Esophagus muscularis mucosa (tissue), 4 donors: Measurements from ENCODE around the gene IQCH. TPM values are rescaled to one million over a fixed set of nuclear protein-coding genes. Genes with fewer than 3 reads are reported as not detected.

Source experiments
- DNase-seq: peaks from one replicate; pipeline ENCODE4 v3.0.0-alpha.2; 2017; ENCODE audit errors: extremely low spot score
- H3K27ac ChIP-seq, 4 donors: fragments of 200-600 bp; sonication (generic); replicated peaks in 1 of 4; 1 replicate in 3 of 4; 2 replicates in 1 of 4; pipeline ENCODE4 v1.5.1; 2016 to 2019; ENCODE audit warnings: mild to moderate bottlenecking in 1 of 4
- H3K27me3 ChIP-seq, 4 donors: fragments of 200-600 bp; sonication (generic); one replicate each; pipeline versions ENCODE4 v1.5.1 to v1.6.0; 2016 to 2019
- H3K36me3 ChIP-seq, 4 donors: fragments of 200-600 bp; sonication (generic); one replicate each; pipeline ENCODE4 v1.5.1; 2016 to 2019
- H3K4me1 ChIP-seq, 4 donors: fragments of 200-600 bp; sonication (generic); one replicate each; pipeline ENCODE4 v1.5.1; 2016 to 2019
- H3K4me3 ChIP-seq, 4 donors: fragments of 200-600 bp; sonication (generic); 1 replicate in 2 of 4; 2 replicates in 2 of 4; pipeline ENCODE4 v1.5.1; 2016 to 2019; ENCODE audit warnings: mild to moderate bottlenecking in 4 of 4, moderate library complexity in 1 of 4
- H3K9me3 ChIP-seq, 4 donors: fragments of 200-600 bp; sonication (generic); 1 replicate in 3 of 4; 2 replicates in 1 of 4; pipeline ENCODE4 v1.5.1; 2016 to 2019
- EP300 ChIP-seq: sonication (generic); formaldehyde crosslinking; IDR thresholded peaks from one replicate; pipeline ENCODE4 v1.6.1; 2017; ENCODE audit warnings: antibody characterized with exemption
- POLR2A ChIP-seq: fragments of 450-650 bp; IDR thresholded peaks from one replicate; pipeline ENCODE4 v1.6.1; 2017; ENCODE audit warnings: antibody characterized with exemption, moderate library complexity, mild to moderate bottlenecking, low read depth
- POLR2AphosphoS5 ChIP-seq, 2 donors: sonication (generic); formaldehyde crosslinking; IDR thresholded peaks; one replicate each; pipeline ENCODE4 v1.6.1; 2017; ENCODE audit warnings: antibody characterized with exemption in 2 of 2
- WGBS: methylation state at CpG from one replicate; pipeline ENCODE4 v1.1.5; 2018; 5-methylcytosine and 5-hydroxymethylcytosine counted together
- intact Hi-C: fragments of 100-400 bp; cut with DNase I; formaldehyde crosslinking; loops from one replicate; pipeline ENCODE4 v1.15.1; 2023
- total RNA-seq, 4 donors: library from RNA; depleted of rRNA; stranded (reverse); fragments of >200 nt; gene quantifications; one replicate each; pipeline versions ENCODE4 v1.1.0 to v1.2.1, GENCODE V29; 2016
- TF ChIP-seq, protein P1 (sequence below), 3 experiments: fragments of 200-600 bp in 2 of 3; fragments of 450-650 bp in 1 of 3; sonication (generic) in 2 of 3; IDR thresholded peaks; one replicate each; pipeline ENCODE4 v1.5.1; 2017 to 2019; ENCODE audit warnings: antibody characterized with exemption in 3 of 3, mild to moderate bottlenecking in 2 of 3, moderate library complexity in 1 of 3

Gene IQCH
- total RNA-seq, 4 donors from 2014 or later: 0.58 to 2.4 (median 1.2) TPM

DNA sequence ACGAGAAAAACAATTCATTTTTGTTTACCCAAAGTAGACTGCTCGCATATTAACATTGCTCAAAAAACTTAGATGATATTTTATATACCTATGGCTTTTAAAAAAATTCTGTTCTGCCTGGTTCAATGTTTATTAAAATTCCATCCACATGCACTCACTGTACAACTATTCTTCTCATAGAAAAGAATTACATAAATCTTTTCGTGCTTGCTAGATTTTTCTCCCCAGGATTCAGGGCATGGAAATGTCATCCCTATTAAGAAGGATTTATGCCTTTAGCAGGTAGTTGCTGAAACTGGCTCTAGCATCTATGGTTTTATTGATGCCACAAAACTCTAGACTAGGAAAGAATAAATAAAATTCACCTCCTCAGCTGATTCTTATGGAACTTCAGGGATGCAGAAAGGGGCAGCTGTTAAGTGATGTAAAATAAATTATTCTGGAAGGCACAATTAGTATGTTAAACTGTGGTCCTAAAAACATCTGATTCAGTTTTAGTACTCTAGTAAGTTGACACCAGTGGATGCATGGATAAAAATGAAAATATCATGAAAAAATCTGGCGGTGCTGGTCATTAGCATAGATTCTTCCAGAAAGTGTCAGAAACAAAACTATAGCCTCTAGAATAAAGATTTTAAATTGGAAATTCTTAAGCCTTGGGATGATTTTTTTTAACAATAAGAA is 41.8 kb upstream of the IQCH start:
- intact Hi-C loops: no loop called here
- WGBS: 71% methylated on average over 4 of the region's 4 CpGs
- no peaks in the 10 kb centered on the region for H3K27me3 ChIP-seq

DNA sequence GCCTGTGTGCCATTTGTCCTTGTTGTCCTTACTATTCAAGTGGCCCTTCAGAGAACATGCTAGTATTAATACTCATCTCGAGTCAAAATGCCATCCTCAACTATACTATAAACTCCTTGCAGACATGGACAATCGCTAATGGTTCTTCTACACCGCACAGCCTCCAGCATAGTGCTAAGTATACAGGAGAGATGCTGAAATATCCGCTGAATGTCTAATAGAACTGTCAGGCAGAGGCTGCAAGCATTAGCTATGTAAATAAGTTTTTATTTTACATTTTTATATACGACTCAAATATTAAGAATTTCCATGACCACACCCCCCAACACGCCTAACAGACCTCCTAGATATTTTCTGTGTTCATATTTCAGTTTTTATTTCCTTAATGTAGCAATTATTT is 39.5 kb upstream of the IQCH start:
- H3K36me3 ChIP-seq: no peaks in the 10 kb centered on the region
- no peak overlapping the region for H3K27ac ChIP-seq
- H3K4me3 ChIP-seq: no peak overlapping the region
- peaks cover 0 to 5% (median 4%) of the 10 kb centered on the region in 4 donors for H3K4me1 ChIP-seq
- WGBS: 86% methylated on average over 6 of the region's 6 CpGs
- no peaks in the 10 kb centered on the region for H3K27me3 ChIP-seq
- DNase-seq: no peak
- TF ChIP-seq, protein P1, sequence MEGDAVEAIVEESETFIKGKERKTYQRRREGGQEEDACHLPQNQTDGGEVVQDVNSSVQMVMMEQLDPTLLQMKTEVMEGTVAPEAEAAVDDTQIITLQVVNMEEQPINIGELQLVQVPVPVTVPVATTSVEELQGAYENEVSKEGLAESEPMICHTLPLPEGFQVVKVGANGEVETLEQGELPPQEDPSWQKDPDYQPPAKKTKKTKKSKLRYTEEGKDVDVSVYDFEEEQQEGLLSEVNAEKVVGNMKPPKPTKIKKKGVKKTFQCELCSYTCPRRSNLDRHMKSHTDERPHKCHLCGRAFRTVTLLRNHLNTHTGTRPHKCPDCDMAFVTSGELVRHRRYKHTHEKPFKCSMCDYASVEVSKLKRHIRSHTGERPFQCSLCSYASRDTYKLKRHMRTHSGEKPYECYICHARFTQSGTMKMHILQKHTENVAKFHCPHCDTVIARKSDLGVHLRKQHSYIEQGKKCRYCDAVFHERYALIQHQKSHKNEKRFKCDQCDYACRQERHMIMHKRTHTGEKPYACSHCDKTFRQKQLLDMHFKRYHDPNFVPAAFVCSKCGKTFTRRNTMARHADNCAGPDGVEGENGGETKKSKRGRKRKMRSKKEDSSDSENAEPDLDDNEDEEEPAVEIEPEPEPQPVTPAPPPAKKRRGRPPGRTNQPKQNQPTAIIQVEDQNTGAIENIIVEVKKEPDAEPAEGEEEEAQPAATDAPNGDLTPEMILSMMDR (IDR thresholded peaks at IDR 0.05): no peak
- no peak for TF ChIP-seq EP300
- intact Hi-C loops: no loop called here
- H3K9me3 ChIP-seq: no peaks in the 10 kb centered on the region

More for the DNA sequence above, 41.8 kb upstream of the IQCH start:
- H3K9me3 ChIP-seq: no peaks in the 10 kb centered on the region
- TF ChIP-seq, protein P1 (IDR thresholded peaks at IDR 0.05): no peak
- TF ChIP-seq EP300: no peak
- no peak for TF ChIP-seq POLR2AphosphoS5 (IDR thresholded peaks at IDR 0.05)
- TF ChIP-seq POLR2A: no peak
- DNase-seq: no peak
- no peak overlapping the region for H3K27ac ChIP-seq
- no peak overlapping the region for H3K4me3 ChIP-seq
- H3K4me1 ChIP-seq: peaks cover 0 to 5% (median 4%) of the 10 kb centered on the region in 4 donors
- peaks cover 0 to 16% (median 9%) of the 10 kb centered on the region in 4 donors for H3K36me3 ChIP-seq

DNA sequence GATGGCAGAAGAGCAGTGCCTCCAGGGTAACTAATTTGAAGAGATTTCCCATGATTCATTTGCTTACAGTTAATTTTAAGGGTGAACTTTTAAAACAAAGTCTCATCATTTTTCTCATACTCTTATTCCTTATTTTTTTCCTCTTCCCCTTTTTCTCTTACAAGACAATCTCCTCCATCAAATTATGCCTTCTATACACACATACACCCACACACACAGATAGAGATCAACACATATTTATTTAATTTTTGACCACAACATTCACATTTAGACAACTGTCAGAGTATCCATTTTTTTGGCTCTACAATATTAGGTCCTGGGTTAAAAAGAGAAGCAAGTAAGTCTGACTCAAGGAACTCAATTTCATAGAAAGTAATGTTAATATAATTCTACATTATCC is 37.7 kb upstream of the IQCH start:
- Histone ChIP-seq H3K4me3 (no peak overlapping the region), H3K9me3 (no peaks in the 10 kb centered on the region), H3K27me3 (no peaks in the 10 kb centered on the region), H3K36me3 (no peaks in the 10 kb centered on the region), H3K27ac (no peak overlapping the region), H3K4me1 (peaks cover 0 to 5% (median 4%) of the 10 kb centered on the region in 4 donors)
- TF ChIP-seq, protein P1 (IDR thresholded peaks at IDR 0.05): no peak
- no peak for TF ChIP-seq EP300
- TF ChIP-seq POLR2AphosphoS5 (IDR thresholded peaks at IDR 0.05): no peak
- no peak for TF ChIP-seq POLR2A
- intact Hi-C loops: no loop called here
- DNase-seq: no peak

DNA sequence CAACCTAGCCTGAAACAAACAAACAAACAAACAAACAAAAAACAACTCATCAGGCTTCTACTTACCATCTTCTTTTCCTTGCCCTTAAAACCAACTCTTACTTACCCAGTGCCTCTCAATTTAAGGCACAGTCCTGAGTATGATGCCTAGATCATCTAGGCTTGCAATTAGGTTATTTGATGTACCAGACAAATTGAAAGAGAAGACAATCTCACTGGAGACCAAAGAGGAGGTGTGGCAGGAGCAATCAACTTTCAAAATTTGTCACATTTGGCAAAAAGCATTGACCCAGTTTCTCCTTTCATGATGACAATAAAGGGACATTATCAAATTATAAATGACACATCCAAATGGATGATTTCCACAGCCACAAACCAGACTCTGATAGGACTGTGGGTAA is 36.2 kb upstream of the IQCH start:
- DNase-seq: no peak
- intact Hi-C loops: no loop called here
- Histone ChIP-seq H3K4me1 (peaks cover 0 to 7% (median 0%) of the 10 kb centered on the region in 4 donors), H3K4me3 (no peak overlapping the region), H3K27ac (no peak overlapping the region), H3K9me3 (no peaks in the 10 kb centered on the region), H3K36me3 (no peaks in the 10 kb centered on the region), H3K27me3 (no peaks in the 10 kb centered on the region)
- TF ChIP-seq POLR2A (no peak), EP300 (no peak), POLR2AphosphoS5 (IDR thresholded peaks at IDR 0.05) (no peak)
- TF ChIP-seq, protein P1 (IDR thresholded peaks at IDR 0.05): no peak

DNA sequence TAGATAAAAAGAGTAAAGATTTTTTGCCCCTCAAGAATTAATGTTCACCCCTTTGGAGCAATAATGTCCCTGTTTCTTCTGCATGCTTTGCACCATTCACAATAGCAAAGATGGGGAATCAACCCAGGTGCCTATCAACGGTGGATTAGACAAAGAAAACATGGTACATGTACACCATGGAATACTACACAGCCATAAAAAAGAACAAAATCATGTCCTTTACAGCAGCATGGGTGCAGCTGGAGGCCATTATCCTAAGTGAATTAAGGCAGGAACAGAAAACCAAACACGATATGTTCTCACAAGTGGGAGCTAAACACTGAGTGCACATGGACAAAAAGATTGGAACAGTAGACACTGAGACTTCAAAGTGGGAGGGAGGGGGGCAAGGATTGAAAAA is 35.3 kb upstream of the IQCH start:
- Histone ChIP-seq H3K27ac (no peak overlapping the region), H3K27me3 (no peaks in the 10 kb centered on the region), H3K4me1 (peaks cover 0 to 7% (median 0%) of the 10 kb centered on the region in 4 donors), H3K4me3 (no peak overlapping the region), H3K9me3 (no peaks in the 10 kb centered on the region), H3K36me3 (no peaks in the 10 kb centered on the region)
- intact Hi-C loops: no loop called here
- no peak for TF ChIP-seq POLR2AphosphoS5 (IDR thresholded peaks at IDR 0.05)
- TF ChIP-seq, protein P1 (IDR thresholded peaks at IDR 0.05): no peak
- TF ChIP-seq POLR2A: no peak
- DNase-seq: no peak
- WGBS: 97% methylated on average over 2 of the region's 2 CpGs
